Stimulated activated naive CD8-positive, alpha-beta T cell treated with anti-CD3 and anti-CD28 coated beads, Interleukin-15, Interleukin-2, amounts not matched to agents 100 ng/mL and 50 ng/mL, for 24 hours (primary cell): Measurements from ENCODE around the gene CYB5D1.
"Not testable (repeated sequence)": the region's sequence is repeated elsewhere in the genome, so short reads cannot be mapped to it uniquely, and the experiment has no call there.

ENCODE experiments used
- H3K27ac Mint-ChIP-seq: one replicate; pipeline ENCODE4 v1.8.0; 2021; ENCODE audit warnings: mild to moderate bottlenecking, mixed read lengths
- H3K27me3 Mint-ChIP-seq: one replicate; pipeline ENCODE4 v1.8.0; 2021; ENCODE audit warnings: mixed read lengths
- H3K36me3 Mint-ChIP-seq: one replicate; pipeline ENCODE4 v1.8.0; 2021; ENCODE audit warnings: low read depth, mixed read lengths
- H3K4me1 Mint-ChIP-seq: one replicate; pipeline ENCODE4 v1.8.0; 2021; ENCODE audit warnings: low read depth, mixed read lengths
- H3K4me3 Mint-ChIP-seq: one replicate; pipeline ENCODE4 v1.8.0; 2021; ENCODE audit warnings: mild to moderate bottlenecking, mixed read lengths
- H3K9me3 Mint-ChIP-seq: one replicate; pipeline ENCODE4 v1.8.0; 2021; ENCODE audit warnings: mixed read lengths

CYB5D1 gene

GRCh38 chr17:7854851-7855659 is 2.7 kb upstream of the CYB5D1 start, which contains the start of gene TMEM88:
TMEM88 (plus strand) TSS chr17:7855066; CDS start chr17:7855075, 9 bp downstream.
- H3K27ac Mint-ChIP-seq: peak within 1 kb of the TSS; percentile 78
- H3K9me3 Mint-ChIP-seq: no peaks in the 10 kb centered on the region
- H3K36me3 Mint-ChIP-seq: peaks cover 40% of the 10 kb centered on the region
- H3K4me1 Mint-ChIP-seq: peaks cover 40% of the 10 kb centered on the region
- peak within 1 kb of the TSS; percentile 10 for H3K4me3 Mint-ChIP-seq
- H3K27me3 Mint-ChIP-seq: no peaks in the 10 kb centered on the region

GRCh38 chr17:7855660-7856010 is 2.2 kb upstream of the CYB5D1 start:
- H3K9me3 Mint-ChIP-seq: no peaks in the 10 kb centered on the region
- no peaks in the 10 kb centered on the region for H3K27me3 Mint-ChIP-seq
- peaks cover 37% of the 10 kb centered on the region for H3K36me3 Mint-ChIP-seq
- H3K4me1 Mint-ChIP-seq: peaks cover 34% of the 10 kb centered on the region
- no peak overlapping the region for H3K4me3 Mint-ChIP-seq
- no peak overlapping the region for H3K27ac Mint-ChIP-seq

GRCh38 chr17:7856011-7856810 is 1.6 kb upstream of the CYB5D1 start:
- no peak overlapping the region for H3K27ac Mint-ChIP-seq
- no peaks in the 10 kb centered on the region for H3K27me3 Mint-ChIP-seq
- H3K9me3 Mint-ChIP-seq: no peaks in the 10 kb centered on the region
- peaks cover 29% of the 10 kb centered on the region for H3K4me1 Mint-ChIP-seq
- H3K4me3 Mint-ChIP-seq: no peak overlapping the region
- peaks cover 37% of the 10 kb centered on the region for H3K36me3 Mint-ChIP-seq

- Mint-ChIP-seq H3K9me3 (no peaks in the 10 kb centered on the region), H3K4me1 (peaks cover 21% of the 10 kb centered on the region), H3K27ac (no peak within 1 kb of the TSS)
Observed at GRCh38 chr17:7856811-7857712, 741 bp upstream of the CYB5D1 start, which contains the start of gene NAA38. NAA38 (minus strand) TSS chr17:7857559; CDS start chr17:7857463, 96 bp downstream.

GRCh38 chr17:7858522-7858810 is 663 bp downstream of the CYB5D1 start:
- Mint-ChIP-seq H3K27ac (no peak overlapping the region), H3K9me3 (no peaks in the 10 kb centered on the region), H3K4me1 (peaks cover 14% of the 10 kb centered on the region), H3K36me3 (peaks cover 39% of the 10 kb centered on the region), H3K4me3 (no peak overlapping the region), H3K27me3 (no peaks in the 10 kb centered on the region)

More at GRCh38 chr17:7856811-7857712, 741 bp upstream of the CYB5D1 start, which contains the start of gene NAA38:
- Mint-ChIP-seq H3K36me3 (peaks cover 35% of the 10 kb centered on the region), H3K4me3 (no peak within 1 kb of the TSS), H3K27me3 (no peaks in the 10 kb centered on the region)

- no peaks in the 10 kb centered on the region for H3K9me3 Mint-ChIP-seq
- H3K27me3 Mint-ChIP-seq: no peaks in the 10 kb centered on the region
- H3K27ac Mint-ChIP-seq: no peak overlapping the region
- no peak overlapping the region for H3K4me3 Mint-ChIP-seq
- H3K36me3 Mint-ChIP-seq: peaks cover 34% of the 10 kb centered on the region
- peaks cover 9% of the 10 kb centered on the region for H3K4me1 Mint-ChIP-seq
Observed at GRCh38 chr17:7859028-7859427, 1.2 kb downstream of the CYB5D1 start.

- H3K4me1 Mint-ChIP-seq: peaks cover 23% of the 10 kb centered on the region
- no peaks in the 10 kb centered on the region for H3K9me3 Mint-ChIP-seq
- peaks cover 57% of the 10 kb centered on the region for H3K36me3 Mint-ChIP-seq
- H3K27me3 Mint-ChIP-seq: no peaks in the 10 kb centered on the region
- no peak overlapping the region for H3K27ac Mint-ChIP-seq
- H3K4me3 Mint-ChIP-seq: no peak overlapping the region
Observed at GRCh38 chr17:7862692-7863437, 5.1 kb downstream of the CYB5D1 start.

- peaks cover 48% of the 10 kb centered on the region for H3K36me3 Mint-ChIP-seq
- not testable (repeated sequence) for H3K27ac Mint-ChIP-seq
Observed at GRCh38 chr17:7864384-7864783, 6.6 kb downstream of the CYB5D1 start.

GRCh38 chr17:7864995-7865650 is 7.3 kb downstream of the CYB5D1 start:
- no peak overlapping the region for H3K4me3 Mint-ChIP-seq
- H3K4me1 Mint-ChIP-seq: peaks cover 30% of the 10 kb centered on the region
- no peaks in the 10 kb centered on the region for H3K9me3 Mint-ChIP-seq
- no peak overlapping the region for H3K27ac Mint-ChIP-seq
- peaks cover 41% of the 10 kb centered on the region for H3K36me3 Mint-ChIP-seq
- H3K27me3 Mint-ChIP-seq: no peaks in the 10 kb centered on the region

More at GRCh38 chr17:7864384-7864783, 6.6 kb downstream of the CYB5D1 start:
- H3K4me1 Mint-ChIP-seq: peaks cover 35% of the 10 kb centered on the region
- H3K27me3 Mint-ChIP-seq, H3K9me3 Mint-ChIP-seq, H3K4me3 Mint-ChIP-seq: not testable (repeated sequence)

GRCh38 chr17:7867881-7868329 is 10.1 kb downstream of the CYB5D1 start:
- H3K9me3 Mint-ChIP-seq: no peaks in the 10 kb centered on the region
- H3K27me3 Mint-ChIP-seq: no peaks in the 10 kb centered on the region
- peaks cover 26% of the 10 kb centered on the region for H3K4me1 Mint-ChIP-seq
- H3K4me3 Mint-ChIP-seq: no peak overlapping the region
- H3K36me3 Mint-ChIP-seq: peaks cover 32% of the 10 kb centered on the region
- H3K27ac Mint-ChIP-seq: peak overlapping the region; percentile 1

- no peaks in the 10 kb centered on the region for H3K9me3 Mint-ChIP-seq
- no peak overlapping the region for H3K27ac Mint-ChIP-seq
- H3K4me1 Mint-ChIP-seq: peaks cover 14% of the 10 kb centered on the region
- no peak overlapping the region for H3K4me3 Mint-ChIP-seq
- no peaks in the 10 kb centered on the region for H3K27me3 Mint-ChIP-seq
- H3K36me3 Mint-ChIP-seq: peaks cover 26% of the 10 kb centered on the region
Observed at GRCh38 chr17:7873051-7873450, 15.2 kb downstream of the CYB5D1 start.

- H3K4me3 Mint-ChIP-seq: no peak overlapping the region
- no peaks in the 10 kb centered on the region for H3K9me3 Mint-ChIP-seq
- H3K27me3 Mint-ChIP-seq: no peaks in the 10 kb centered on the region
- peaks cover 25% of the 10 kb centered on the region for H3K36me3 Mint-ChIP-seq
- H3K4me1 Mint-ChIP-seq: peaks cover 4% of the 10 kb centered on the region
- H3K27ac Mint-ChIP-seq: no peak overlapping the region
Observed at GRCh38 chr17:7875804-7876370, 18.1 kb downstream of the CYB5D1 start.

- Mint-ChIP-seq H3K36me3 (peaks cover 17% of the 10 kb centered on the region), H3K4me1 (peaks cover 4% of the 10 kb centered on the region), H3K27ac (no peak overlapping the region), H3K4me3 (no peak overlapping the region), H3K27me3 (no peaks in the 10 kb centered on the region), H3K9me3 (no peaks in the 10 kb centered on the region)
Observed at GRCh38 chr17:7878234-7878633, 20.4 kb downstream of the CYB5D1 start.
